HepG2 (cell line): ENCODE results near the gene RAD51C. TPM values are rescaled to one million over a fixed set of nuclear protein-coding genes. Genes with fewer than 3 reads are reported as not detected.

Experiments
- ATAC-seq: fragments of 200-7000 bp; cut with Tn5 transposase; 3 replicates; pipeline ENCODE4 v1.9.1; 2020; ENCODE audit warnings: mild to moderate bottlenecking, moderate library complexity
- BruUV-seq: library from RNA; stranded (reverse); fragments of 400-500 nt; replicated peaks from 2 replicates; lab custom pipeline; 2021; lab: Mats Ljungman, UMichigan
- CTCF ChIA-PET: fragments of 300-600 bp; formaldehyde crosslinking; extraction: SDS; loops from one replicate; lab custom pipeline; 2021; ENCODE audit warnings: low total read pairs, inconsistent platforms, low intra/inter-chr PET ratio; lab: Yijun Ruan, JAX
- POLR2A ChIA-PET: fragments of 350-600 bp; sonication (Branson Sonifier 250); formaldehyde crosslinking; loops from one replicate; lab custom pipeline; 2020; ENCODE audit warnings: antibody characterized with exemption, inconsistent platforms; lab: Yijun Ruan, JAX
- DNase-seq: peaks from one replicate; pipeline ENCODE4 v3.0.0-alpha.2; 2015; ENCODE audit warnings: low spot score
- FAIRE-seq: peaks from 3 replicates; lab custom pipeline; 2011; peaks lifted over from hg19 to GRCh38; lab: Jason Lieb, UNC
- H2AFZ ChIP-seq: one replicate; pipeline ENCODE4 v1.6.1; 2011; ENCODE audit warnings: low read length, inconsistent platforms
- H3K27ac ChIP-seq: fragments of 300-600 bp; 3 replicates; pipeline ENCODE4 v1.8.0; 2011; ENCODE audit warnings: mixed run types, mild to moderate bottlenecking, mixed read lengths, low read length, inconsistent platforms; ENCODE audit not compliant: insufficient read depth; ENCODE audit errors: extremely low read length
- H3K27me3 ChIP-seq, 2 experiments: fragments of 200-600 bp in 1 of 2; 2 replicates in 1 of 2; 3 replicates in 1 of 2; pipeline versions ENCODE4 v1.6.0 to v1.8.0; 2011; ENCODE audit warnings: low read length in 2 of 2, mild to moderate bottlenecking in 2 of 2, moderate library complexity in 2 of 2, inconsistent platforms in 1 of 2; ENCODE audit not compliant: insufficient read depth in 2 of 2, control insufficient read depth in 1 of 2
- H3K36me3 ChIP-seq, 2 experiments: fragments of 200-600 bp in 1 of 2; replicated peaks in 1 of 2; 2 replicates in 1 of 2; 3 replicates in 1 of 2; pipeline versions ENCODE4 v1.5.1 to v1.8.0; 2011; ENCODE audit warnings: low read length in 2 of 2, inconsistent platforms in 1 of 2; ENCODE audit not compliant: insufficient read depth in 2 of 2, control insufficient read depth in 1 of 2
- H3K4me1 ChIP-seq: 2 replicates; pipeline ENCODE4 v1.5.1; 2012; ENCODE audit warnings: low read length, inconsistent platforms; ENCODE audit not compliant: insufficient read depth
- H3K4me2 ChIP-seq: 2 replicates; pipeline ENCODE4 v1.6.0; 2011; ENCODE audit warnings: low read depth, low read length, inconsistent platforms
- H3K4me3 ChIP-seq, 3 experiments: fragments of 200-600 bp in 1 of 3; sonication (generic), shearing (Covaris generic) in 1 of 3; replicated peaks in 1 of 3; 2 replicates each; pipeline ENCODE4 v1.5.1; 2011 to 2016; ENCODE audit warnings: low read length in 3 of 3, inconsistent platforms in 2 of 3, low read depth in 2 of 3, mild to moderate bottlenecking in 2 of 3, control low read depth in 1 of 3, mixed read lengths in 1 of 3; ENCODE audit not compliant: insufficient read depth in 1 of 3
- H3K79me2 ChIP-seq: one replicate; pipeline ENCODE4 v1.6.1; 2011; ENCODE audit warnings: low read length, inconsistent platforms; ENCODE audit not compliant: insufficient read depth
- H3K9ac ChIP-seq: 2 replicates; pipeline ENCODE4 v1.6.0; 2011; ENCODE audit warnings: mild to moderate bottlenecking, low read depth, low read length, inconsistent platforms; ENCODE audit not compliant: insufficient read depth
- H3K9me3 ChIP-seq: 2 replicates; pipeline ENCODE4 v1.5.1; 2012; ENCODE audit warnings: mild to moderate bottlenecking, low read length
- H4K20me1 ChIP-seq: 2 replicates; pipeline ENCODE4 v1.6.0; 2011; ENCODE audit warnings: inconsistent platforms, mild to moderate bottlenecking, low read length, moderate library complexity; ENCODE audit not compliant: insufficient read depth
- EEA1 ChIP-seq: sonication (generic); formaldehyde crosslinking; IDR thresholded peaks from 2 replicates; pipeline ENCODE4 v1.5.1; 2020; ENCODE audit warnings: mild to moderate bottlenecking, missing genetic modification reagents, borderline replicate concordance
- ELF4 ChIP-seq: sonication (generic); formaldehyde crosslinking; IDR thresholded peaks from 2 replicates; pipeline ENCODE4 v1.5.0; 2020; ENCODE audit warnings: missing genetic modification reagents, mild to moderate bottlenecking, moderate library complexity, borderline replicate concordance
- KLF12 ChIP-seq: sonication (generic); formaldehyde crosslinking; IDR thresholded peaks from 2 replicates; pipeline ENCODE4 v1.4.0; 2020; ENCODE audit warnings: missing genetic modification reagents, borderline replicate concordance
- NCOA1 ChIP-seq: sonication (generic); formaldehyde crosslinking; IDR thresholded peaks from 2 replicates; pipeline ENCODE4 v1.9.0; 2021; ENCODE audit warnings: missing genetic modification reagents
- NFIC ChIP-seq: IDR thresholded peaks from 2 replicates; pipeline ENCODE4 v1.6.1; 2012; ENCODE audit warnings: mild to moderate bottlenecking, low read length, inconsistent platforms
- SMAD9 ChIP-seq: sonication (generic); formaldehyde crosslinking; IDR thresholded peaks from 2 replicates; pipeline ENCODE4 v1.5.1; 2020; ENCODE audit warnings: mild to moderate bottlenecking, missing genetic modification reagents
- TEAD3 ChIP-seq: optimal IDR thresholded peaks from 2 replicates; pipeline ENCODE3; 2016; ENCODE audit warnings: borderline replicate concordance
- TP53 ChIP-seq: sonication (generic); formaldehyde crosslinking; conservative IDR thresholded peaks from 2 replicates; pipeline ENCODE4 v1.4.0; 2020; ENCODE audit warnings: missing genetic modification reagents
- ZNF549 ChIP-seq: sonication (generic); formaldehyde crosslinking; IDR thresholded peaks from 2 replicates; pipeline ENCODE4 v1.5.0; 2020; ENCODE audit warnings: missing genetic modification reagents
- ZNF562 ChIP-seq: sonication (generic); formaldehyde crosslinking; IDR thresholded peaks from 2 replicates; pipeline ENCODE4 v1.8.0; 2022; ENCODE audit warnings: missing genetic modification reagents, borderline replicate concordance
- WGBS: methylation state at CpG from one replicate; pipeline ENCODE4 v1.1.6; 2017; ENCODE audit warnings: low lambda C conversion rate; 5-methylcytosine and 5-hydroxymethylcytosine counted together
- in situ Hi-C: cut with HindIII; loops from 2 replicates; pipeline ENCODE4 v1.10.0; 2017; ENCODE audit warnings: low pct_unique_long_range_greater_than_20kb; ENCODE audit not compliant: extremely low pct_ligation_motif_present
- intact Hi-C: fragments of 100-400 bp; cut with micrococcal nuclease; formaldehyde crosslinking; loops from one replicate; pipeline ENCODE4 v1.10.0; 2022; ENCODE audit not compliant: unreplicated experiment
- polyA plus RNA-seq, 8 experiments: library from polyadenylated mRNA; depleted of rRNA in 3 of 8; stranded (reverse) in 7 of 8; unstranded in 1 of 8; fragments of >200 nt; fragmentation: Illumina TruSeq in 4 of 8; extraction: Trizol in 4 of 8; gene quantifications; 2 replicates each; pipeline versions ENCODE4 v1.2.1 to v1.2.3, GENCODE V29; 2011 to 2016; ENCODE audit warnings: low read depth in 4 of 8, missing spikeins in 1 of 8, mixed read lengths in 1 of 8; ENCODE audit not compliant: insufficient read depth in 1 of 8
- total RNA-seq, 5 experiments: library from RNA; depleted of rRNA; stranded (reverse); fragments of >200 nt; fragmentation: Illumina TruSeq; extraction: Trizol; gene quantifications; 2 replicates each; pipeline ENCODE4 v1.2.3, GENCODE V29; 2016; ENCODE audit warnings: low read depth in 1 of 5
- TF ChIP-seq, protein P1 (sequence below): sonication (generic); formaldehyde crosslinking; IDR thresholded peaks from 2 replicates; pipeline ENCODE4 v1.4.0; 2020; ENCODE audit warnings: missing genetic modification reagents
- TF ChIP-seq, protein P2 (sequence below): sonication (generic); formaldehyde crosslinking; IDR thresholded peaks from 2 replicates; pipeline ENCODE4 v1.5.0; 2020; ENCODE audit warnings: missing genetic modification reagents, mild to moderate bottlenecking, borderline replicate concordance
- TF ChIP-seq, protein P3 (sequence below): sonication (generic); formaldehyde crosslinking; conservative IDR thresholded peaks from 2 replicates; pipeline ENCODE4 v1.4.0; 2020; ENCODE audit warnings: missing genetic modification reagents
- TF ChIP-seq, protein P4 (sequence below): sonication (generic); formaldehyde crosslinking; IDR thresholded peaks from 2 replicates; pipeline ENCODE4 v1.5.0; 2020; ENCODE audit warnings: mild to moderate bottlenecking, missing genetic modification reagents

The RAD51C gene
- total and polyA plus RNA-seq, 2 of the 13 experiments (the other 11 are each of a cell fraction or from before 2014, with no cell fraction given) = 38.5 to 106 TPM

DNA sequence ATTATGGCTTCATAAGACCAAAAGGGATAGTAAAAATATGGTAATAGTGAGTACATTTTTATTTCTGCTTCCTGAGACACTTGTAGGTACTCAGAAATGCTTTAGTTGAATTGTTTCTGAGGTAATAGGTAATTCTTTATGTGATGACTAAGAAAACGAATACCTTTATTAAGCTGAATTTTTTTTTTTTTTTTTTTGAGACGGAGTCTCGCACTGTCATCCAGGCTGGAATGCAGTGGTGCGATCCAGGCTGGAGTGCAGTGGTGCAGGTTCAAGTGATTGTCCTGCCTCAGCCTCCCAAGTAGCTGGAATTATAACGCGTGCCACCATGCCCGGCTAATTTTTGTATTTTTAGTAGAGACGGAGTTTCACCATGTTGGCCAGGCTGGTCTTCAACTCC lies 1.9 kb downstream of the RAD51C start (continued):
- TF ChIP-seq, protein P1, sequence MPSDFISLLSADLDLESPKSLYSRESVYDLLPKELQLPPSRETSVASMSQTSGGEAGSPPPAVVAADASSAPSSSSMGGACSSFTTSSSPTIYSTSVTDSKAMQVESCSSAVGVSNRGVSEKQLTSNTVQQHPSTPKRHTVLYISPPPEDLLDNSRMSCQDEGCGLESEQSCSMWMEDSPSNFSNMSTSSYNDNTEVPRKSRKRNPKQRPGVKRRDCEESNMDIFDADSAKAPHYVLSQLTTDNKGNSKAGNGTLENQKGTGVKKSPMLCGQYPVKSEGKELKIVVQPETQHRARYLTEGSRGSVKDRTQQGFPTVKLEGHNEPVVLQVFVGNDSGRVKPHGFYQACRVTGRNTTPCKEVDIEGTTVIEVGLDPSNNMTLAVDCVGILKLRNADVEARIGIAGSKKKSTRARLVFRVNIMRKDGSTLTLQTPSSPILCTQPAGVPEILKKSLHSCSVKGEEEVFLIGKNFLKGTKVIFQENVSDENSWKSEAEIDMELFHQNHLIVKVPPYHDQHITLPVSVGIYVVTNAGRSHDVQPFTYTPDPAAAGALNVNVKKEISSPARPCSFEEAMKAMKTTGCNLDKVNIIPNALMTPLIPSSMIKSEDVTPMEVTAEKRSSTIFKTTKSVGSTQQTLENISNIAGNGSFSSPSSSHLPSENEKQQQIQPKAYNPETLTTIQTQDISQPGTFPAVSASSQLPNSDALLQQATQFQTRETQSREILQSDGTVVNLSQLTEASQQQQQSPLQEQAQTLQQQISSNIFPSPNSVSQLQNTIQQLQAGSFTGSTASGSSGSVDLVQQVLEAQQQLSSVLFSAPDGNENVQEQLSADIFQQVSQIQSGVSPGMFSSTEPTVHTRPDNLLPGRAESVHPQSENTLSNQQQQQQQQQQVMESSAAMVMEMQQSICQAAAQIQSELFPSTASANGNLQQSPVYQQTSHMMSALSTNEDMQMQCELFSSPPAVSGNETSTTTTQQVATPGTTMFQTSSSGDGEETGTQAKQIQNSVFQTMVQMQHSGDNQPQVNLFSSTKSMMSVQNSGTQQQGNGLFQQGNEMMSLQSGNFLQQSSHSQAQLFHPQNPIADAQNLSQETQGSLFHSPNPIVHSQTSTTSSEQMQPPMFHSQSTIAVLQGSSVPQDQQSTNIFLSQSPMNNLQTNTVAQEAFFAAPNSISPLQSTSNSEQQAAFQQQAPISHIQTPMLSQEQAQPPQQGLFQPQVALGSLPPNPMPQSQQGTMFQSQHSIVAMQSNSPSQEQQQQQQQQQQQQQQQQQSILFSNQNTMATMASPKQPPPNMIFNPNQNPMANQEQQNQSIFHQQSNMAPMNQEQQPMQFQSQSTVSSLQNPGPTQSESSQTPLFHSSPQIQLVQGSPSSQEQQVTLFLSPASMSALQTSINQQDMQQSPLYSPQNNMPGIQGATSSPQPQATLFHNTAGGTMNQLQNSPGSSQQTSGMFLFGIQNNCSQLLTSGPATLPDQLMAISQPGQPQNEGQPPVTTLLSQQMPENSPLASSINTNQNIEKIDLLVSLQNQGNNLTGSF (CRISPR knock-in tag) = no peak
- TF ChIP-seq, protein P2, sequence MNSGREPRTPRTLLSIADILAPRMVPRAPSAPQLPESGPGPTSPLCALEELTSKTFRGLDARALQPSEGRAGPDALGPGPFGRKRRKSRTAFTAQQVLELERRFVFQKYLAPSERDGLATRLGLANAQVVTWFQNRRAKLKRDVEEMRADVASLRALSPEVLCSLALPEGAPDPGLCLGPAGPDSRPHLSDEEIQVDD (CRISPR knock-in tag) = no peak
- TF ChIP-seq EEA1 (CRISPR knock-in tag) (no peak), NFIC (no peak), TEAD3 (CRISPR knock-in tag) (no peak), SMAD9 (CRISPR knock-in tag) (no peak), ZNF562 (CRISPR knock-in tag) (no peak), ZNF549 (CRISPR knock-in tag) (no peak)
- TF ChIP-seq, all 625 proteins: peak for 0

DNA sequence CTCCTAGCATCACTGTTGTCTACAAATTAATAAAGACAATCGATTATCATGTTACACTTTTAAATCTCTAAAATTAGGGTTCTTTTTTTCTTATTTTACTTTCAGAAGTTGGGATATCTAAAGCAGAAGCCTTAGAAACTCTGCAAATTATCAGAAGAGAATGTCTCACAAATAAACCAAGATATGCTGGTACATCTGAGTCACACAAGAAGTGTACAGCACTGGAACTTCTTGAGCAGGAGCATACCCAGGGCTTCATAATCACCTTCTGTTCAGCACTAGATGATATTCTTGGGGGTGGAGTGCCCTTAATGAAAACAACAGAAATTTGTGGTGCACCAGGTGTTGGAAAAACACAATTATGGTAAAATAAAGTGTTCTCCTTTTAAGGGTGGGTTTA lies 2.4 kb downstream of the RAD51C start:
- no peaks in the 10 kb centered on the region for H3K9me3 ChIP-seq
- CTCF ChIA-PET = no interaction called here
- POLR2A ChIA-PET = no interaction called here
- DNase-seq = no peak
- no peak for FAIRE-seq
- H3K4me1 ChIP-seq = peaks cover 26% of the 10 kb centered on the region
- in situ Hi-C loops = no loop called here
- H3K79me2 ChIP-seq = peaks cover 19% of the 10 kb centered on the region
- no peaks in the 10 kb centered on the region for H4K20me1 ChIP-seq
- WGBS = 85% methylated on average over 1 of the region's 1 CpG
- ATAC-seq = no peak
- intact Hi-C loops = loop anchor here (5.0 kb wide), 1 partner anchor 178 kb away; no protein-coding TSS in a partner anchor
- H3K9ac ChIP-seq = no peak overlapping the region
- H3K27ac ChIP-seq = no peak overlapping the region
- no peak overlapping the region for H3K4me2 ChIP-seq
- peaks cover 0 to 3% of the 10 kb centered on the region in 2 experiments; a peak in 1 of 5 replicates for H3K36me3 ChIP-seq
- H3K4me3 ChIP-seq = no peak overlapping the region
- no TSS peak for BruUV-seq
- H2AFZ ChIP-seq = no peak overlapping the region
- no peaks in the 10 kb centered on the region; a peak in 1 of 5 replicates for H3K27me3 ChIP-seq
- TF ChIP-seq, protein P3, sequence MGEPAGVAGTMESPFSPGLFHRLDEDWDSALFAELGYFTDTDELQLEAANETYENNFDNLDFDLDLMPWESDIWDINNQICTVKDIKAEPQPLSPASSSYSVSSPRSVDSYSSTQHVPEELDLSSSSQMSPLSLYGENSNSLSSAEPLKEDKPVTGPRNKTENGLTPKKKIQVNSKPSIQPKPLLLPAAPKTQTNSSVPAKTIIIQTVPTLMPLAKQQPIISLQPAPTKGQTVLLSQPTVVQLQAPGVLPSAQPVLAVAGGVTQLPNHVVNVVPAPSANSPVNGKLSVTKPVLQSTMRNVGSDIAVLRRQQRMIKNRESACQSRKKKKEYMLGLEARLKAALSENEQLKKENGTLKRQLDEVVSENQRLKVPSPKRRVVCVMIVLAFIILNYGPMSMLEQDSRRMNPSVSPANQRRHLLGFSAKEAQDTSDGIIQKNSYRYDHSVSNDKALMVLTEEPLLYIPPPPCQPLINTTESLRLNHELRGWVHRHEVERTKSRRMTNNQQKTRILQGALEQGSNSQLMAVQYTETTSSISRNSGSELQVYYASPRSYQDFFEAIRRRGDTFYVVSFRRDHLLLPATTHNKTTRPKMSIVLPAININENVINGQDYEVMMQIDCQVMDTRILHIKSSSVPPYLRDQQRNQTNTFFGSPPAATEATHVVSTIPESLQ (CRISPR knock-in tag) = no peak
- TF ChIP-seq NCOA1 (CRISPR knock-in tag) (no peak), ELF4 (CRISPR knock-in tag) (no peak), KLF12 (CRISPR knock-in tag) (no peak), TP53 (CRISPR knock-in tag) (no peak)
- TF ChIP-seq, protein P4, sequence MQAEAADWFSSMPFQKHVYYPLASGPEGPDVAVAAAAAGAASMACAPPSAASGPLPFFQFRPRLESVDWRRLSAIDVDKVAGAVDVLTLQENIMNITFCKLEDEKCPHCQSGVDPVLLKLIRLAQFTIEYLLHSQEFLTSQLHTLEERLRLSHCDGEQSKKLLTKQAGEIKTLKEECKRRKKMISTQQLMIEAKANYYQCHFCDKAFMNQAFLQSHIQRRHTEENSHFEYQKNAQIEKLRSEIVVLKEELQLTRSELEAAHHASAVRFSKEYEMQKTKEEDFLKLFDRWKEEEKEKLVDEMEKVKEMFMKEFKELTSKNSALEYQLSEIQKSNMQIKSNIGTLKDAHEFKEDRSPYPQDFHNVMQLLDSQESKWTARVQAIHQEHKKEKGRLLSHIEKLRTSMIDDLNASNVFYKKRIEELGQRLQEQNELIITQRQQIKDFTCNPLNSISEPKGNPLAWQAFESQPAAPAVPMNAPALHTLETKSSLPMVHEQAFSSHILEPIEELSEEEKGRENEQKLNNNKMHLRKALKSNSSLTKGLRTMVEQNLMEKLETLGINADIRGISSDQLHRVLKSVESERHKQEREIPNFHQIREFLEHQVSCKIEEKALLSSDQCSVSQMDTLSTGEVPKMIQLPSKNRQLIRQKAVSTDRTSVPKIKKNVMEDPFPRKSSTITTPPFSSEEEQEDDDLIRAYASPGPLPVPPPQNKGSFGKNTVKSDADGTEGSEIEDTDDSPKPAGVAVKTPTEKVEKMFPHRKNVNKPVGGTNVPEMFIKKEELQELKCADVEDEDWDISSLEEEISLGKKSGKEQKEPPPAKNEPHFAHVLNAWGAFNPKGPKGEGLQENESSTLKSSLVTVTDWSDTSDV = no peak
